A549 treated with AZD2906 at 1 μM for 4 hours (cell line): ENCODE results near the gene GLIS1. TPM values are rescaled to one million over a fixed set of nuclear protein-coding genes. Genes with fewer than 3 reads are reported as not detected.

Source experiments
- total RNA-seq: library from RNA; stranded (reverse); fragments of 200-300 nt; extraction: Qiagen RNA extraction; gene quantifications from 5 replicates; pipeline ENCODE4 v1.2.3, GENCODE V29; 2022

Gene GLIS1
- 0.02 to 0.07 TPM (median 0.06 TPM) in 5 replicates for total RNA-seq

DNA sequence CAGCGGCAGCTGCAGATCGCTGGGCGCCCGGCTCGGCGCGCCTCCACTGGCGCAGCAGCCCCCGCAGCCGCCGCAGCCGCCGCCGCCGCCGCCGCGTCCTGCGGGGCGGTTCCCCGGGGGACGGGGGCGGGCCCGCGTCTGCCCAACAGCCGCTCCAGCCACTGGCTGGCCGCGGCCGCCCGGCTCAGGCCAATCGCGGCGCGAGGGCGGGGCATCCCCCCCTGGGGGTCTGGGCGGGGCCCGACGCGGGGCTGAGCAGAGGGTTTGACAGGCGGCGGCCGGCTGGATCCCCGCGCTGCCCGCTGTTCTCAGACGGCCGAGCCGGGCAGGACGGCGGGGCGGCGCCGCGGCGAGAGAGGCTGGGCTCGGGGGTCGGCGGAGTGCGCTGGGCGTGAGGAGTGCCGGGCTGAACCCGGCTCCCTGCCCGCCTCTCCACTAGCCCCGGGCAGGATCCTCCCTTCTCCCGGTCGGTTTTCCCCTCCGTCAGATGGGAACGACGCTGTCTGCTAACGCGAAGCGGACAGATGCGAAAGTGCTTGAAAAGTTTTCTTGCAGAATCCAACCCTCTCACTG is at the start of gene GLIS1:
TSS of gene GLIS1 (minus strand) at position 56 of the 573 bp plus-strand sequence. CDS start 1,100 bp downstream, outside the sequence.

DNA sequence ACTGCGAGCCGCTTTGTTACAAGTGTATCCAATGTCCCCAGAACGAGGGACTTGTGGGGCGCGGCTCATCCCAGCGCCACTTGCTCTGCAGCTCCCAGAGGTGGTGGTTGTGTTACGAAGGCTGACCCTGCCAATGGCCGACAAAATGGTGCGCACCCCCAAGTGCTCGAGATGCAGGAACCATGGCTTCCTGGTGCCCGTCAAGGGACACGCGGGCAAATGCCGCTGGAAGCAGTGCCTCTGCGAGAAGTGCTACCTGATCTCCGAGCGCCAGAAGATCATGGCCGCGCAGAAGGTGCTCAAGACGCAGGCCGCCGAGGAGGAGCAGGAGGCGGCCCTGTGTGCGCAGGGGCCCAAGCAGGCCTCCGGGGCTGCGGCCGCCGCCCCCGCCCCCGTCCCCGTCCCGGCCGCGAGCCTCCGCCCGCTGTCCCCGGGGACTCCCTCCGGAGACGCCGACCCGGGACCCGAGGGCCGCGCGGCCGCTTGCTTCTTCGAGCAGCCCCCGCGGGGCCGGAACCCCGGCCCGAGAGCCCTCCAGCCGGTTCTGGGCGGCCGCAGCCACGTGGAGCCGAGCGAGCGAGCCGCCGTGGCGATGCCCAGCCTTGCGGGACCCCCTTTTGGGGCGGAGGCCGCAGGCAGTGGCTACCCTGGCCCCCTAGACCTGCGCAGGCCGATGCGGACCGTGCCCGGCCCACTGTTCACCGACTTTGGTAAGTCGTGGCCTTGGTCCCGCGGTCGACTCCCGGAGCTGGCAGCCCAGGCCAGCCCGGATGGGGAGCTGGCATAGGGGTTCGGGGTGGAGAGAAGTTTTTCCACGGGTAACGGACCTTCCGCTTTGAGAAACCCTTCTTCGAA is 279.4 kb downstream of the GLIS1 start, which contains the start of gene DMRTB1:
TSS of gene DMRTB1 (plus strand) at position 79 of the 855 bp plus-strand sequence. CDS start at position 134, 55 bp downstream.

Other genes starting within 250 kb of the GLIS1 start
- gene NDC1, start 99.1 kb upstream of the GLIS1 start, total RNA-seq: 20.5 to 24.3 TPM (median 21.3 TPM) in 5 replicates
- 11.7 to 13.5 TPM (median 12.6 TPM) in 5 replicates for gene YIPF1, start 150.6 kb upstream of the GLIS1 start, total RNA-seq
- not detected in 5 replicates for gene DIO1, start 155.0 kb upstream of the GLIS1 start, total RNA-seq
- gene IFT25, start 206.5 kb upstream of the GLIS1 start, total RNA-seq: 27.8 to 35.9 TPM (median 30.2 TPM) in 5 replicates
- gene LRRC42, start 207.2 kb upstream of the GLIS1 start, total RNA-seq: 27.1 to 28.8 TPM (median 28.3 TPM) in 5 replicates